GM21423 (cell line): ENCODE data around the gene OTOP3.

ENCODE experiments used
- ATAC-seq: cut with Tn5 transposase; IDR thresholded peaks from one replicate; pipeline ENCODE4 v1.9.1; 2021; ENCODE audit warnings: mild to moderate bottlenecking, moderate library complexity; ENCODE audit not compliant: unreplicated experiment

OTOP3 gene

DNA sequence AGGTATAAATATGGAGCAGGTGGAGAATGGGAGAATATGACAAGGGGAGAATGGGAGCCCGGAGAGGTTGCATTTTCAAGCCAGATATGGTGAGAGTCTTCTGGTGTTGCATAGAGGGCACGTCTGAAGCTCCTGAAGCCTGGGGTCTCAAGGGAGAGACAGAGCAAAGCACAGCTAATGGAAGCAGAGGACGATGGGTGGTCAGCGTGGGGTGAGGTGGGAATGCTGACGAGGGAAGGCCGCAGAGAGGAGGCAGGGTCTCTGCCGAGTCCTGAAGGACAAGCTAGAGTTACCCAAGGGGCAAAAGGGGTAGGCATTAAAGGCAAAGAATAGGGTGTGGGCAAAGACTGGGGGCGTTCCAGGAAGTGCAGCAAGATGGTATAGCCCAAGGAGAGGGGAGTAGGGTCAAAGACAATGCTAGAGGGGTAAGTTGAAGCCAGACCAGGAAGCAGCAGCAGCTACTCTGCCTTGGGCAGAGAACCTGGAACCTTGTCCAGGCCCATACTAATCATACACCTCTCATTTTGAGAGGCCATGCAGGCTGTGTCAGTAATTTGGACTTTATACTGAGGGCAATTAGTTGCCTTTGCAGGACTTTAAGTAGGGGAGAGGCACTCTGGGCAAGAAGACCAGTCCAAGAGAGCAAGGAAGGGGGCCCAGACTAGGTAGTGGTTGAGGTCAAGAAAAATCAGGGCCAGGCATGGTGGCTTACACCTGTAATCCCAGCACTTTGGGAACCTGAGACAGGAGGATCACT, 2.7 kb downstream of the OTOP3 start:
- ATAC-seq = no peak

DNA sequence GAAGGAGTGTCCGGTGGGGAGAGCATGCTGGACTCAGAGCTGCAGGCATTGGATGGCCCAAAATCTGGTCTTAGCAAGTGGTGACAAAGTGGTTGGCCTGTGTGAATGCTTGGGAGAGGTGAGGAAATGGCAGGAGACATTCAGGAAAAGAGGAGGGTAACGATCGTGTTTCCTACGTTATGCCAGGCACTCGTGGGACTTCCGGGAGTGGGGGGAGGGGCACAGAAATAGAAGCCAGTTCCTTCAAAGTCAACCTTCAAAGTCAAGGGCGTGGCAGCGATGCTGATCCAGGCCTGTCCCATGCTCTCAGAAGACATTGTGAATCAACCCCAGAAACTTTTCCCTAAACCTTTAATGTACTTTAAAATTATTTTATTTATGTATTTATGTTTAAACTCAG, 3.8 kb downstream of the OTOP3 start:
- no peak for ATAC-seq

DNA sequence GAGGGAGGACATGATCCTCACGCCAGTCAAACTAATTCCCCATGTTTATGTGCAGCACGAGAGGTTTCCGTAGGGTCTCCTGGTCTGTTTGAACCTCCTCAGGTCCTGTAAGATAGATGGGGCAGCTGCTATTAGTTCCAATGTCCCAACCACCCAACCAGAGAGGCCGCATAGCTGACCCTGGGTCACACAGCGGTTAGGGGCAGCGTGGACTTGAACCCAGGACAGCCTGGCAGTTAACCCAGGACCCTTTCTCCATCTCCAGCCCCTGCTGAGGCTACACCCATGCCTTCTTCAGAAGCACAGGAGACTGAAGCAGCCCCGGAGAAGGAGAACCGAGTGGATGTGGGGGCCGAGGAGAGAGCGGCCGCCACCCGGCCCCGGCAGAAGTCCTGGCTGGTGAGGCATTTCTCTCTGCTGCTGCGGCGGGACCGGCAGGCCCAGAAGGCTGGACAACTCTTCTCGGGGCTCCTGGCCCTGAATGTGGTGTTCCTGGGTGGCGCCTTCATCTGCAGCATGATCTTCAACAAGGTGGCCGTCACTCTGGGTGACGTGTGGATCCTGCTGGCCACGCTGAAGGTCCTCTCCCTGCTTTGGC, 5.5 kb downstream of the OTOP3 start:
- ATAC-seq = no peak

DNA sequence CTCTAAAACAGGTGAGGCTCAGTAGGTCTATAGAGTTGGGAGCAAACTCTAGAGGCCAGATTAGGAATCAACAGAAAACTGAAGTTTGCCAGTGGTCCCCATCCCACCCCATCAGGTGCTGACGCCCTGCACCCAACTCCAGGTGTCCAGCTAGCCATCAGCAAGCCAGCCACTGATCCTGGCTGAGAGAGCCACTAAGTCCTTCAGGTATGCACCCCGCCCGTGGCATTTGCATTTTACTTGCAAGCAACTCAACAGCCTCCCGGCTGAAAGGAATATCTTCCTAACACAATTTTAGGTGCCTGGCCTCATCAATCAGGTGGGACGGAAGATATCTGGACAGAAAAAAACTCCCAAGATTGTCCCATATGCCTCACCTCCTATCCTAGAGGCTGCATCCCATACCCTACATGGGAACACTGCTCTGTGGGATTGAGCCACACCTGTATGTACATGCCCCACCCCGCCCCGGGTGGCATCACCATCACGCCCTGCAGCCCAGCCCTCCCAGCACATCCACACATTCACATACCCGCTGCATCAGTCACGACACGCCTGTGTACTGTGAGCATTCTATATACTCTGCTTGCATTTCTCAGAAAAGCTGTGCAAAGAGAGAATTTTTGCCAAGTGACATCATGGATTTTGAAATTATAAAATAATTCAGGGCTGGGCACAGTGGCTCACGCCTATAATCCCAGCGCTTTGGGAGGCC, 8.3 kb downstream of the OTOP3 start:
- ATAC-seq = no peak

DNA sequence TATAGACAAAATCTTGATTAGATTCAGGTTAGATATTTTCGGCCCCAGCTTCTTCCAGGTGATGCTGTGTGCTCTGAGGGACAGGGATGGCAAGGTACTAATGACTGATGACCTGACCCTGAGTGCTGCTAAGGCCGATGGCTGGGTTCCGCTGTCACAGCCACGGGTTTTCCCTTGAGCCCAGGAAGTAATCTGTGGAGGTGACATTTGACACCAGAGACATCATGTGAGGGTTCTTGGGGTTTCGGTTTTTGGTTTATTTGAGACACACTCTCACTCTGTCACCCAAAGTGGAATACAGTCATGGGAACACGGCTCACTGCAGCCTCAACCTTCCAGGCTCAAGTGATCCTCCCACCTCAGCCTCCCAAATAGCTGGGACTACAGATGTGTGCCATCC, 9.8 kb downstream of the OTOP3 start:
- ATAC-seq = no peak

DNA sequence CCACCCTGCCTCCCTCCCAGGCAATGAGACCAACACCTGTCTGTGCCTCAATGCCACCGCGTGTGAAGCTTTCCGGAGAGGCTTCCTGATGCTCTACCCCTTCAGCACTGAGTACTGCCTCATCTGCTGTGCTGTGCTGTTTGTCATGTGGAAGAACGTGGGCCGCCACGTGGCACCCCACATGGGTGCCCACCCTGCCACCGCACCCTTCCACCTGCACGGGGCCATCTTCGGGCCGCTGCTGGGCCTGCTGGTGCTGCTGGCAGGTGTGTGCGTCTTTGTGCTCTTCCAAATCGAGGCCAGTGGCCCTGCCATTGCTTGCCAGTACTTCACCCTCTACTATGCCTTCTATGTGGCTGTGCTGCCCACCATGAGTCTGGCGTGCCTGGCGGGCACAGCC, 10.9 kb downstream of the OTOP3 start:
- no peak for ATAC-seq

DNA sequence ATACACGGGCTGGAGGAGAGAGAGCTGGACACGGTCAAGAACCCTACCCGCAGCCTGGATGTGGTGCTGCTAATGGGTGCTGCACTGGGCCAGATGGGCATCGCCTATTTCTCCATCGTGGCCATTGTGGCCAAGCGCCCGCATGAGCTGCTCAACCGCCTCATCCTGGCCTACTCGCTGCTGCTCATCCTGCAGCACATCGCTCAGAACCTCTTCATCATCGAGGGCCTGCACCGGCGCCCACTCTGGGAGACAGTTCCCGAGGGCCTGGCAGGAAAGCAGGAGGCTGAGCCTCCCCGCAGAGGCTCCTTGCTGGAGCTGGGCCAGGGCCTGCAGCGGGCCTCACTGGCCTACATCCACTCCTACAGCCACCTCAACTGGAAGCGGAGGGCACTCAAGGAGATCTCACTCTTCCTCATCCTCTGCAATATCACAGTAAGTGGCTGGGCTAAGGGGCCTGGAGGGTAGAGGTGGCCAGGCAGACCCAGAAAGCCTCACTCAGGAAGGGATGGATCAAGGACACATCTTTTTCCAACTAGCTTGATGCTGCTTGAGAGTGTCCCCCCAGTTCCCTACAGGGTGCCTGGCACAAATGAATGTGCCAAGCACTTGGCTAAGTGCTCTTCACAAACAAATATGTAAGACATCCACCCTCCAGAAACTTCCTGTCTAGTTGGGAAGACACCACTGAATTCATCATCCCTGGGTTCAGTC, 11.5 kb downstream of the OTOP3 start:
- no peak for ATAC-seq

DNA sequence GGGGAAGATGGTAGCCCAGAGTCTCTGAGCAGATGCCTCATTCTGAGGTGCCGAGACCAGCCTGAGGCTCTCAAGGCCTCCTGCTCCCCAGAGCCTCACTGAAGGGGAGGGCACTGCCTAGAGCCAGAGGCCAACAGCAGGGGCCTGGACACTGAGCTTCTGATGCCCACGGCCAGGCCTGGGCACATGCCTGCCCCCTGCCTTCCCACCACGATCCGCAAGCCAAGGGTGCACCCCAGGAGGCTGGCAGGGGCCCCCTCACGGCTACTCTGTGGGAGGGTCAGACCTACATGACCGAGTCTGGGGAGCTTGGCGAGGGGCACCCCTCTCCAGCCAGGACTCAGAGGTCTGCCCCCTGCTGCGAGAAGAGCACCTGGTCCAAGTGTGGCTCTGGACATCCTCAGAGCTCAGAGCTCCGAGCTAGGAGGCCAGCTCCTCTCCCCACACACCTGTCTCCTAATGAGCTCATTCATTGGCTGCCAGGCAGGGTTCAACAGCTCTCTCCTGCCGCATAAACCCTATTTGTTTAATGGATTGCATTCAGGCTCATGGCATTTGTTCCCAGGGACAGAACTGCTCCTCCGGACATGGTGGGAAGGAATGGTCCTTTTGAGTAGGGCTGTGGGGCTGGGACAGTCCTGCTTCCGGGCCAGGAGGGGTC, 13.9 kb downstream of the OTOP3 start:
- no peak for ATAC-seq

DNA sequence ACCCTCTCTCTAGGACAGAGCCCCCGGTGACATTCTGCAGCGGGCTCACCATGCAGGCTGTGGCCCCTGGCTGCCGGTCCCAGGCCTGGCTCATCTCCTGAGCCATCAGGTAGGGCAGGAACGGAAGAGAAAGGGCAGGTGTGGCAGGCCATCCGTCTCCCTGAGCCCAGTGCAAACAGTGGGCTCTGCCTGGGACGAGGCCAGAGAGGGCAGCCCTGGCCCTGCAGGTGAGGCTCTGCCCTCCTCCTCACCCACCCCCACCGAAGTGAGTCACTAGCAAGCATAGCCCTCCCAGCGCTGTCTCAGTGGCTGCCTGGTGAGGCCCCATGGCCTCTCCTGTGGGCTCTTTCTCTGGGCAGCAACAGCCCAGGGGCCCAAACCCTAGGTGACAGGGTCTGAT, 14.5 kb downstream of the OTOP3 start:
- ATAC-seq = no peak

DNA sequence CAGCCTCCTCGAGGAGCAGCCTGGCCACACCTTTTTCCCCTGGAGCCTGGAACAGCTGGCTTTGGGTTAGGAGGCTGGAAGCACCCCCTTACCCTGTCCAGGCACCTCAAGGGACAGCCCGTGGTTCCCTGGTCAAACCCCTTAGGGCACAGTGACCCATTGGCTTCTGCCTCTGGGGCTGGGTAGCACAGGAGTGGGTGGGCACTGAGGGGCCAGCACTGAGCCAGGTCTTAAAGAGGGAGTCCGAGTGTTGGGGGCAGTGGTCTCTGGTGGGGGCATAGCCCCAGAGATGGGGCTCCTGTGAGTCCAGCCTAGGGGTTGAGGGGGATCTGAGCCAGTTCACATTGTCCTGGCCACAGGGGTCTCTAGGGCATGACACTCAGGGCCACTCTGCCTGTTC, 15.4 kb downstream of the OTOP3 start:
- ATAC-seq = no peak

DNA sequence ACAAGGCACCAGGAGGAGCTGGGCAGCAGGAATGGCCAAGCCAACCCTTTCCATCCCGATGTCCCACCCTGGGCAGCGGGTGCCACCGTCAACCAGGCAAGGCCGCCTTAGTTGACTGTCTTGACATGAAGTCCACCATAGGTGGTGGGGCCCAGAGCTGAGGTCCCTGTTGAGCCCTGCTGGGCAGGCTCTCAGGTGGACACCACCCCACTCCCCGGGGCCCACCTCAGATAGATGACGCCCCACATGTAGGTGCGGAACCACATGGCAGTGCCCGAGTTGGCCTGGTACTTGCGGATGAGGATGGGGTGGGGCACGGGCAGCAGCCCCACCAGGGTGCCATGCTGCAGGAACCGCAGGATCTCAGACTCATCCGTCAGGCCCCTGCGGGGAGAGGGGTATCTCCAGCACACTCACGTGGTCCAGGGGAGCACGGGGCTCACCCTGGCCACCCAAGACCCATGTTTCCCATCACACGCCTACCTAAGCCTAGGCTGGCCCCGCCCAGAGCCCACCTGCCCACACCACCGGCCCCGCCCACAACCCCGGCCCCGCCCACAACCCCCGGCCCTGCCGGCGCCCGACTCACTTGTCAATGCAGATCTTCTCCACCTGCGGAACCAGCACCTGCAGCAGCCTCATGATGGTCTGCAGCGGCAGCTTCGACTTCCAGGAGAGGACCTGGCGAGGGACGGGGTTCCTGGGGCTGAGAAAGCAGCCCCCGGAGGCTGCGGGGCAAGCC, 16.2 kb downstream of the OTOP3 start:
- ATAC-seq = no peak

DNA sequence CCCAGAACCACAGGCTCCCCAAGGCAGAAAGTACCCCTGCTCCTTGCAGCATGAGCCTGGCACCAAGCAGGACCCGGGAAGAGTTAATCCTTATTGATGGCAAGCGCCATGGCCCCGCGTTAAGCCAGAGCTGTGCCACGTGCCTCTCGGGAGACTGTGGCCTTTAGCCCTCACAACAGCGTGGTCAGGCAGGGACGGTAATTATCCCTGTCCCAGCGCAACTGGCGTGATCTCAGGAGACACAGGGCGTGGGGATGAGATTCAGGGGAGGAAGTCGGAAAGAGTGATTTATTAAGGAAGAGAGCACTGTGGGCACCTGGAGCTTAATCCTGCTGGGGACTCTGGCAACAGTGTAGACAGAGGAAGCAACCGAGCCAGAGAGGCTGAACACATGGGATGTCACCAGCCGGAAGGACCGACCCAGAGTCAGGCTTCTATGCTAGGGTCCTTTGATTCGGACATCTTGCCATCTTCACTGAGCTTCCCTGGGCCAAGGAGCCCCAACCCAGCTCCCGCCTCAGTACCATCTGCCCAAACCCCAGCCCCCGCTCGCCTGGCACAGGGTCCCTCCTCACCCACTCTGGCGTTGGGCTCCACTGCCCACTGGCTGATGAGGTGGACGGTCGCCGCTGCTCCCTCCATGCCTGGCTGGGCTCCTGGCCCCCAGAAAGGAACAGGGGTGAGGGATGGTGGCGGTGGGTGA, 16.9 kb downstream of the OTOP3 start:
- no peak for ATAC-seq

DNA sequence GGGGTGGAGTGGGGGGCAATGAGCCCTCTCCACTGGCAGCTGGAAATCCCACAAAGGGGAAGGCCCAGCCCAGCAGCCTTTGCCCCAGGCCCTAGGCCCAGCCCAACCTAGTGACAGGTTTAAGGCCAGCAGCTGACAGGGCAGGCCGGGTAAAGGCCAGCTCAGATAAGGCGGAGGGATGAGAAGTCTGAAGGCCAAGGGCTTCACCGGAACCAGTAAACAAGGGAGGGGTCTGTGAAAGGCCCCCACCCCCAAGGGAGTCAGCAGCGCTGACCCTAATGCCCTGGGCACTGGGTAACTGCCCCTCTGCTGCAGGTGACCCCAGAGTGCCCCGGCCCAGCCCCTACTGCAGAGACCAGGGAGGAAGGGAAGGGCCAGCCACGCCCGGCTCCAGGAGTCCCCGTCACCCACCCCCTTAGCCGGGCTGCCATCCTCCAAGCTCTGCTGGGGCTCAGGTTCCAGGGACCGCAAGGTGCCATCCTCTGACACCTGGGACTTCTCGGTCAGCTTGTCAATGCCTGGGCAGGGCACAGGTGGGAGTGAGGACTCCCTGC, 17.5 kb downstream of the OTOP3 start:
- ATAC-seq = no peak

DNA sequence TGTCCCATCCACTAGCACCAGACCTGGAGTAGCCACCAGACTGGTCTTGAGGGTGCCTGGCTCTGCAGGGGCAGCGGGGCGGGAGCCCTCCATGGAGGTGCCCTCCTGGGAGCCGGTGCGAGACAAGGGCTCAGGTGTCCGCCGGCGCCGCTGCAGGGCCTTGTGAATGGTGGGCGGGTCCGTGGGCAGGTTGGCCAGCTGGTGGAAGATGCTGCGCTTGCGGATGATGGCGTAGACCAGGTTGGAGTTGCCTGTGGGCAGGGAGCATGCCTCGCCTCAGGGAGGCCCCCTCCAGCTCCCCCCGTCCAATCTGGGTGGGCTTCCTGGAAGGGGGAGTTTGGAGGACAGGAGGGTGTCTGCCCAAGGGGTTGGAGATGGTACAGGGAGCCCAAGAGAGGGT, 18.4 kb downstream of the OTOP3 start:
- no peak for ATAC-seq

DNA sequence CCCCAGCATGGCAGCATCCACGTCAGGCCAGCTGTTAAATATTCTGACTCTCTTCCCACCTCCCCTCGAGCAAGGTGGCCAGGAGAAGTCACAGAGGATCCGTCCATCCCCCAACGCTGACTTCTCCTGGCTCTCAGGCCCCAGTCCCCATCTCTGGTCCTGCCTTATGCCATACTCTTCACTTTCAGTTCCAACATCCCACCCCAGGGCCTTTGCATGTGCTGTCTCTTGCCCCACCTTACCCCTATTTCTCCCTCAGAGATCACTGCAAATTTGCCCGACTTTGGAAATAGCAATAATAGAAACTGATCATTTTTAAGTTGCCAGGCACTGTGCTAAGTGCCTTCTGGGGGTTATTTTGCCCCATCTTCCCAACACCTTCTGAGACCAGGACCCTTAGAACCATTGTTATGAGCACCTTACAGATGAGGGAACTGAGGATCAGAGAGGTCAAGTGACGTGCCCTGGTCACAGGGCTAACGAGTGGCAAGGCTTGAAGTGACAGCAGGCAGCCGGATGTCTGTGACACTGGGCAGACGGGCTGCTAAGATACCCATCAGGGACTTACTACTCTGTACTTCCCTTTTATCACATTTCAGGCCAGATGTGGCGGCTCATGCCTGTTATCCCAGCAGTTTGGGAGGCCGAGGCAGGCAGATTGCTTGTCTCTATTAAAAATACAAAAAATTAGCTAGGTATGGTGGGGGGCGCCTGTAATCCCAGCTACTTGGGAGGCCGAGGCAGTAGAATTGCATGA, 19.1 kb downstream of the OTOP3 start:
- no peak for ATAC-seq

DNA sequence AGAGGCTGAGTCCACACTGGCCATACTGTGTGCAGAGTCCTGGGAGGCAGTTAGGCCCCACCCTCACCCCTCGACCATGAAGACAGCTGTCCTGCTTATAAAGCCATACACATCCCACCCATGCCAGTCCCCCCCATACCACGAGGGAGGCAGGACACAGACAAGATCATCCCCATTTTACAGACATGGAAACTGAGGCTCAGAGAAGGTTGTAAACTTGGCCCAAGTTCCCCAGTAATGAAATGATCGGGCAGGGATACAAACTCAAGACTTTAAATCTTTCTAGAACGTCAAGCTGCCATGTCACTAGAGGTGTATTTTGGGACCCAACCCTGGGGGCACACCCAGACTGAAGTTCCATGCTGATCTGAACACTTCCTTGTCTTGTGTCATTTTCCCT, 20.4 kb downstream of the OTOP3 start:
- ATAC-seq = no peak

DNA sequence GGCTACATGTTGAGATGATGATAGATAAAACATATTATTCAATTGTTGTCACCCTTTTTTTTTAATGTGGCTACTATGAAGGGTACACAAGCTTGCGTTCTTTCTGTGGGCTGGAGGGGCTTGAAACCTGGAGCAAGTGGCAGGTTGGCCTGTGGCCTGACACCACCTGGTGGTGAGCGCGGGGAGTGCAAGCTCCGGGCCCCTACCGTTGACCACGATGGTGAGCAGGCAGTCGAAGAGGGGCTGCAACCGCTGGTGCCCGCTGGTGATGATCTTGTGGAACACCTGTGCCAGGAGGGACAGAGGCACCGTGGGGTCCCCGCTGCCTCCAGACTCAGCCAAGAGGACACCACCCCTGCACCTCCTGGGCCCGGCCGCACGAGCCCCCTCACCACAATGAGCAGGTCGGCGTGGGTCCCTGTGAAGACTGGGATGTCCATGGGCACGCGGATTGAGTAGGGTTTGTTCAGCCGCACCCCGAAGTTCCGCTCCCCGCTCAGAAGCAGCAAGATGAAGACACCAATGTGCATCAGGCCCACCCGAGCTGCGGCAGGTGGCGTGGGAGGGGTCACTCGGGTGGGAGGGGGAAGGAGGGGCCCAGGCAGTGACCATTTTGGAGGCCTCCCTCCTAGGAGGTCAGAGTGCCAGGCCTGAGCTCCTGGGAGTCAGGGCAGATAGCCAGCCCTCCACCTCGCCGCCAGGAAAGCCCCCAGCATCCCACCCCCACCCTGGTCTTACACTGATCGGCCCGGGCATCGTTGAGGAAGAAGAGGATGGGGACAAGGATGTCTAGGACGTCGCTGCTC, 22.4 kb downstream of the OTOP3 start:
- no peak for ATAC-seq
